Endothelial cell (in vitro differentiated cells): ENCODE data around the gene FBXL5. TPM values are rescaled to one million over a fixed set of nuclear protein-coding genes. Genes with fewer than 3 reads are reported as not detected.

Experiments used
- DNase-seq: peaks from one replicate; pipeline ENCODE4 v3.0.0; 2021; ENCODE audit warnings: low spot score
- H3K27ac Mint-ChIP-seq: one replicate; pipeline ENCODE4 v1.8.0; 2021; ENCODE audit warnings: mixed read lengths, inconsistent platforms; ENCODE audit not compliant: unreplicated experiment
- H3K27me3 Mint-ChIP-seq: one replicate; pipeline ENCODE4 v1.8.0; 2021; ENCODE audit warnings: mild to moderate bottlenecking, moderate library complexity, mixed read lengths, inconsistent platforms; ENCODE audit not compliant: unreplicated experiment
- H3K36me3 Mint-ChIP-seq: one replicate; pipeline ENCODE4 v1.8.0; 2021; ENCODE audit warnings: mild to moderate bottlenecking, low read depth, mixed read lengths, inconsistent platforms; ENCODE audit not compliant: unreplicated experiment
- H3K4me1 Mint-ChIP-seq: one replicate; pipeline ENCODE4 v1.8.0; 2021; ENCODE audit warnings: mild to moderate bottlenecking, mixed read lengths, inconsistent platforms; ENCODE audit not compliant: unreplicated experiment
- H3K4me3 Mint-ChIP-seq: one replicate; pipeline ENCODE4 v1.8.0; 2021; ENCODE audit warnings: mild to moderate bottlenecking, mixed read lengths, inconsistent platforms; ENCODE audit not compliant: unreplicated experiment
- H3K9me3 Mint-ChIP-seq: one replicate; pipeline ENCODE4 v1.8.0; 2021; ENCODE audit warnings: mixed read lengths, inconsistent platforms; ENCODE audit not compliant: unreplicated experiment
- CTCF ChIP-seq: fragments of 200-600 bp; sonication (generic); IDR thresholded peaks from one replicate; pipeline ENCODE4 v1.5.0; 2021; ENCODE audit warnings: antibody characterized with exemption; ENCODE audit not compliant: unreplicated experiment
- total RNA-seq: library from RNA; stranded (reverse); fragmentation: NEBNext Ultra II Directional; extraction: Animal tissue kit (Norgen Biotek cat#: 25700); gene quantifications from one replicate; pipeline ENCODE4 v1.2.1, GENCODE V29; 2021; ENCODE audit not compliant: unreplicated experiment

Gene FBXL5
- total RNA-seq, 1 donor from 2014 or later: 60.6 TPM

GRCh38 chr4:15695729-15696128 lies 40.6 kb upstream of the FBXL5 start:
- DNase-seq: no peak
- peaks cover 5% of the 10 kb centered on the region for H3K36me3 Mint-ChIP-seq
- H3K27me3 Mint-ChIP-seq: peaks cover 2% of the 10 kb centered on the region
- H3K4me1 Mint-ChIP-seq: peaks cover 20% of the 10 kb centered on the region
- H3K4me3 Mint-ChIP-seq: no peak overlapping the region
- no peak for TF ChIP-seq CTCF
- H3K9me3 Mint-ChIP-seq: no peaks in the 10 kb centered on the region
- no peak overlapping the region for H3K27ac Mint-ChIP-seq

GRCh38 chr4:15695240-15695699 lies 40.1 kb upstream of the FBXL5 start:
- Mint-ChIP-seq H3K9me3 (no peaks in the 10 kb centered on the region), H3K27me3 (peaks cover 2% of the 10 kb centered on the region), H3K4me3 (no peak overlapping the region), H3K36me3 (peaks cover 5% of the 10 kb centered on the region), H3K27ac (no peak overlapping the region), H3K4me1 (peaks cover 24% of the 10 kb centered on the region)
- DNase-seq: no peak
- TF ChIP-seq CTCF: no peak

GRCh38 chr4:15694431-15694830 lies 39.3 kb upstream of the FBXL5 start:
- no peak overlapping the region for H3K4me3 Mint-ChIP-seq
- DNase-seq: no peak
- no peak overlapping the region for H3K27ac Mint-ChIP-seq
- no peak for TF ChIP-seq CTCF
- H3K27me3 Mint-ChIP-seq: peaks cover 2% of the 10 kb centered on the region
- H3K9me3 Mint-ChIP-seq: no peaks in the 10 kb centered on the region
- H3K36me3 Mint-ChIP-seq: peaks cover 5% of the 10 kb centered on the region
- peaks cover 26% of the 10 kb centered on the region for H3K4me1 Mint-ChIP-seq

GRCh38 chr4:15692602-15693001 lies 37.4 kb upstream of the FBXL5 start:
- DNase-seq: no peak
- no peak overlapping the region for H3K4me3 Mint-ChIP-seq
- H3K36me3 Mint-ChIP-seq: peaks cover 5% of the 10 kb centered on the region
- peaks cover 16% of the 10 kb centered on the region for H3K4me1 Mint-ChIP-seq
- H3K27me3 Mint-ChIP-seq: peaks cover 2% of the 10 kb centered on the region
- H3K27ac Mint-ChIP-seq: no peak overlapping the region
- no peak for TF ChIP-seq CTCF
- no peaks in the 10 kb centered on the region for H3K9me3 Mint-ChIP-seq

GRCh38 chr4:15691346-15692135 lies 36.4 kb upstream of the FBXL5 start:
- H3K9me3 Mint-ChIP-seq: no peaks in the 10 kb centered on the region
- H3K36me3 Mint-ChIP-seq: peaks cover 2% of the 10 kb centered on the region
- DNase-seq: no peak
- no peaks in the 10 kb centered on the region for H3K27me3 Mint-ChIP-seq
- H3K27ac Mint-ChIP-seq: peak overlapping the region; percentile 92
- H3K4me1 Mint-ChIP-seq: peaks cover 16% of the 10 kb centered on the region
- no peak overlapping the region for H3K4me3 Mint-ChIP-seq
- no peak for TF ChIP-seq CTCF
